ENCODE measurements around the gene COTL1. TPM values are rescaled to one million over a fixed set of nuclear protein-coding genes. Genes with fewer than 3 reads are reported as not detected.
"Not testable (repeated sequence)": the region's sequence is repeated elsewhere in the genome, so short reads cannot be mapped to it uniquely, and the experiment has no call there.

Gene COTL1
- total RNA-seq, 2 donors from 2014 or later: 287 to 328 TPM

- H3K27me3 Mint-ChIP-seq: no peaks in the 10 kb centered on the region
- peaks cover 25% of the 10 kb centered on the region for H3K4me1 Mint-ChIP-seq
- DNase-seq: no peak
- H3K27ac Mint-ChIP-seq: no peak overlapping the region
- no peaks in the 10 kb centered on the region for H3K9me3 ChIP-seq (ENCODE audit: control insufficient read depth, low read length, poor library complexity, severe bottlenecking)
- H3K36me3 Mint-ChIP-seq (ENCODE audit: low read depth): no peaks in the 10 kb centered on the region
- ATAC-seq: no peak
- H3K4me3 Mint-ChIP-seq: no peak overlapping the region
Measured at GRCh38 chr16:84633622-84634021, 15.7 kb upstream of the COTL1 start.

GRCh38 chr16:84632862-84633261, 15.0 kb upstream of the COTL1 start:
- not testable (repeated sequence) for ATAC-seq; H3K9me3 ChIP-seq (ENCODE audit: control insufficient read depth, low read length, poor library complexity, severe bottlenecking); H3K36me3 Mint-ChIP-seq (ENCODE audit: low read depth); DNase-seq; H3K4me3 Mint-ChIP-seq; H3K27ac Mint-ChIP-seq; H3K27me3 Mint-ChIP-seq
- H3K4me1 Mint-ChIP-seq: peaks cover 26% of the 10 kb centered on the region

DNA sequence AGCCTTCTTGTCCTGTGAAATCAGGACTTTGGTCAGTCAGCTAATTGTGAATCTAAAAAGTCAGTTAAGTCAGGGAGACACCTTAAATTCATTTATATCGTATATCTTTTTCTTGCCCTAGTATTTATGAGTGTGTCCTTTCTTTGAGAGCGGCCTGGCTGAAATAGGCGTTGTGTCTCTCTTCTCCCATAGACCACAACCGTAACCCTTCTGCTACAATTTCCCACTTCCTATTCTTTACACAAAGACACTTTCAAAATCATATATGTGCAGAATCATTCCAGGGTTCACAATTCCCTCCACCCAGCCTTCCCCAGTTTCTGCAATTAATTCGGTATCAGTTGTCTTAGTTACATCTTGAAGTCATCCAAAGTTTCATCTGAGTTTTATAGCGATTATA, 14.0 kb upstream of the COTL1 start:
- Mint-ChIP-seq H3K27me3 (no peaks in the 10 kb centered on the region), H3K27ac (peak overlapping the region; percentile 84)
- no peak for ATAC-seq

DNA sequence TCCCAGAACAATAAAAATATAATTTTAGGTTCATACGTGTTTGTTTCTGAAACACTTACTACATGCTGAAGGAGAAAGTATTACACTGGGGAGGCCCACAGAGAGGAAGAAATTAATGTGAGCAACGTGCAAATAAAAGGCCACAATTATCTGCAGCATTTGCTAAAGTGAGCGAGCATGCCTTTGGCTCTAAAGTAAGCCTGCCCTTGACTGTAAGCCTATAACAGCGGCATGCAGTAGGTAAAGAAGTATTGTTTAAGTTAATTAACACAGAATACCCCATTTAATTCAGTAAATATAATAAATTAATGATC, 13.2 kb upstream of the COTL1 start:
- H3K36me3 Mint-ChIP-seq (ENCODE audit: low read depth): no peaks in the 10 kb centered on the region
- H3K27ac Mint-ChIP-seq: peak overlapping the region; percentile 84
- ATAC-seq (peak; percentile 51), DNase-seq (no peak)
- H3K27me3 Mint-ChIP-seq: no peaks in the 10 kb centered on the region
- H3K4me3 Mint-ChIP-seq: peak overlapping the region; percentile 71
- no peaks in the 10 kb centered on the region for H3K9me3 ChIP-seq (ENCODE audit: control insufficient read depth, low read length, poor library complexity, severe bottlenecking)
- peaks cover 24% of the 10 kb centered on the region for H3K4me1 Mint-ChIP-seq

More for the DNA sequence above, 14.0 kb upstream of the COTL1 start:
- Mint-ChIP-seq H3K4me1 (peaks cover 24% of the 10 kb centered on the region), H3K4me3 (peak overlapping the region; percentile 67), H3K36me3 (ENCODE audit: low read depth) (no peaks in the 10 kb centered on the region)
- no peaks in the 10 kb centered on the region for H3K9me3 ChIP-seq (ENCODE audit: control insufficient read depth, low read length, poor library complexity, severe bottlenecking)
- no peak for DNase-seq

DNA sequence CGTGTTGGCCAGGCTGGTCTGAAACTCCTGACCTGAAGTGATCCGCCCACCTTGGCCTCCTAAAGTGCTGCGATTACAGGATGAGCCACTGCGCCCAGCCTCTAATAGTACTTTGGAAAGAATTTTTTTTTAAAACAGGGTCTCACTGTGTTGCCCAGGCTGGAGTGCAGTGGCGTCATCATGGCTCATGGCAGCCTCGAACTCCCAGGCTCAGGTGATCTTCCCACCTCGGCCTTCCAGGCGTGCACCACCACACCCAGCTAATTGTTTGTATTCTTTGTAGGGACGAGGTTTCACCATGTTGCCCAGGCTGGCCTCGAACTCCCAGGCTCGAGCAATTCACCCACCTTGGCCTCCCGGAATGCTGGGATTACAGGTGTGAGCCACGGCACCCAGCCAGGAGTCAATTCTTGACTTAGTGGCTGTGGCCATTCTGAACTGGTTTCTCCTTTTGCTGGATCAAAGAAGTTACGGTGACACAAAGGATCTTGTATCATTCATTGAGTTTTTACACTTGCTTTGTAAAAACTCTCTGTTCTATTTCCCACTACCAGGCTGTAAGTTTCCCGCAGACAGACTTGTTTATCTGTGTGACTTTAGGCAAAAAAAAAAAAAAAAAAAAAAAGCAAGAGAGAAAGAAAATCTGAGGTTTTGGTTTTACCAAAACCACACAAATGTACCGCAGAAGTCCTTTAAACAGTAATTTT, 12.7 kb upstream of the COTL1 start:
- H3K4me3 Mint-ChIP-seq: peak overlapping the region; percentile 71
- DNase-seq (no peak), ATAC-seq (peak; percentile 54)
- no peaks in the 10 kb centered on the region for H3K27me3 Mint-ChIP-seq
- no peaks in the 10 kb centered on the region for H3K36me3 Mint-ChIP-seq (ENCODE audit: low read depth)
- H3K27ac Mint-ChIP-seq: peak overlapping the region; percentile 84
- H3K9me3 ChIP-seq (ENCODE audit: control insufficient read depth, low read length, poor library complexity, severe bottlenecking): no peaks in the 10 kb centered on the region
- H3K4me1 Mint-ChIP-seq: peaks cover 24% of the 10 kb centered on the region

DNA sequence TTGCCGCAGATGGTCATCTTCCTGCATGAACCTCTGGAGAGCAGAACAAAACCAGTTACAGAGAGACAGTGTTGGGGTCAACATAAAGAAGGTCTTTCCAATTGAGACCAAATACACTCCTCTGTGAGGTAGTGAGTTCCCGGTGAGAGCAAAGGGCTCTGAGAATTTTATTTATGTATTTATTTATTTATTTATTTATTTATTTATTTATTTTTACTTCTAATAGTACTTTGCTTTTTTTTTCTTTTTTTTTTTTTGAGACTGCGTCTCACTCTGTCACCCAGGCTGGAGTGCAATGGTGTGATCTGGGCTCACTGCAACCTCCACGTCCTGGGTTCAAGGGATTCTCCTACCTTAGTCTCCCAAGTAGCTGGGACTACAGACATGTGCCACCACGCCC, 12.1 kb upstream of the COTL1 start:
- Mint-ChIP-seq H3K4me3 (no peak overlapping the region), H3K27ac (peak overlapping the region; percentile 84), H3K27me3 (no peaks in the 10 kb centered on the region), H3K4me1 (peaks cover 24% of the 10 kb centered on the region), H3K36me3 (ENCODE audit: low read depth) (no peaks in the 10 kb centered on the region)
- ATAC-seq (no peak), DNase-seq (no peak)
- H3K9me3 ChIP-seq (ENCODE audit: control insufficient read depth, low read length, poor library complexity, severe bottlenecking): no peaks in the 10 kb centered on the region

DNA sequence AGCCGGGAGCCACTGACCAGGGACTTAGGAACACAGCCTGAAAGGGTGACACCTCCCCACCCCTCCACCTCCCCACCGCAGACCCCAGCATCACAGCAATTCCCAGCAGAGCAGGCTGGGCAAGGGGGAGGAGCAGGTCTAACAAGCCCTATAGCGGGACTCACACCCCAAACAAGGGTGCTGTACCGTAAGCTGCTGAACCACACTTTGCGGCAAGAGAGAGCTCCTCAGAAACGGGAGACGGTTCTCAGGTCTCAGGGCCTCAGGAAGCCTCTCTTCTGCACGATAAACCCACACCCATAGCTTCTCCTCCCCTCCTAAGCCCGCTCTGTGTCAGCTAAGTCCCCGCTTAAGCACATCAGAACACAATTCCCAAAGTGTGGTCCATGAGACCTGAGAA, 11.7 kb upstream of the COTL1 start:
- no peak overlapping the region for H3K27ac Mint-ChIP-seq
- ATAC-seq (peak; percentile 18), DNase-seq (no peak)
- peaks cover 24% of the 10 kb centered on the region for H3K4me1 Mint-ChIP-seq
- no peaks in the 10 kb centered on the region for H3K9me3 ChIP-seq (ENCODE audit: control insufficient read depth, low read length, poor library complexity, severe bottlenecking)
- H3K4me3 Mint-ChIP-seq: no peak overlapping the region
- no peaks in the 10 kb centered on the region for H3K27me3 Mint-ChIP-seq
- H3K36me3 Mint-ChIP-seq (ENCODE audit: low read depth): no peaks in the 10 kb centered on the region

- H3K4me3 Mint-ChIP-seq: no peak overlapping the region
- H3K9me3 ChIP-seq (ENCODE audit: control insufficient read depth, low read length, poor library complexity, severe bottlenecking): no peaks in the 10 kb centered on the region
- ATAC-seq (no peak), DNase-seq (no peak)
- H3K36me3 Mint-ChIP-seq (ENCODE audit: low read depth): no peaks in the 10 kb centered on the region
- no peaks in the 10 kb centered on the region for H3K27me3 Mint-ChIP-seq
- H3K27ac Mint-ChIP-seq: no peak overlapping the region
- peaks cover 22% of the 10 kb centered on the region for H3K4me1 Mint-ChIP-seq
Measured at GRCh38 chr16:84628226-84628731, 10.4 kb upstream of the COTL1 start.

GRCh38 chr16:84625556-84625955, 7.7 kb upstream of the COTL1 start:
- Mint-ChIP-seq H3K36me3 (ENCODE audit: low read depth) (no peaks in the 10 kb centered on the region), H3K4me3 (no peak overlapping the region), H3K4me1 (peaks cover 10% of the 10 kb centered on the region), H3K27me3 (no peaks in the 10 kb centered on the region), H3K27ac (no peak overlapping the region)
- no peak for DNase-seq
- H3K9me3 ChIP-seq (ENCODE audit: control insufficient read depth, low read length, poor library complexity, severe bottlenecking): no peaks in the 10 kb centered on the region
- ATAC-seq: no peak

DNA sequence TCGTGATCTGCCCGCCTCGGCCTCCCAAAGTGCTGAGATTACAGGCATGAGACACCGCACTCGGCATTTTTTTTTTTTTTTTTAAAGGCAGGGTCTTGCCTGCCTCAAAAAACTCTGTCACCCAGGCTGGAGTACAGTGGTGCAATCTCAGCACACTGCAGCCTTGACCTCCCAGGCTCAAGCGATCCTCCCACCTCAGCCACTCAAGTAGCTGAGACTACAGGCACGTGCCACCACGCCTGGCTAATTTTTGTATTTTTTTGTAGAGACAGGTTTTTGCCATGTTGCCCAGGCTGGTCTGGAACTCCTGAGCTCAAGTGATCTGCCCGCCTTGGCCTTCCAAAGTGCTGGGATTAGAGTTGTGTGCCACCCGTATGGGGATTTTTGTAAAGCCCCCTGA, 3.0 kb upstream of the COTL1 start:
- not testable (repeated sequence) for H3K36me3 Mint-ChIP-seq (ENCODE audit: low read depth); H3K4me3 Mint-ChIP-seq; H3K27ac Mint-ChIP-seq; H3K9me3 ChIP-seq (ENCODE audit: control insufficient read depth, low read length, poor library complexity, severe bottlenecking); ATAC-seq; H3K27me3 Mint-ChIP-seq; DNase-seq
- peaks cover 23% of the 10 kb centered on the region for H3K4me1 Mint-ChIP-seq

DNA sequence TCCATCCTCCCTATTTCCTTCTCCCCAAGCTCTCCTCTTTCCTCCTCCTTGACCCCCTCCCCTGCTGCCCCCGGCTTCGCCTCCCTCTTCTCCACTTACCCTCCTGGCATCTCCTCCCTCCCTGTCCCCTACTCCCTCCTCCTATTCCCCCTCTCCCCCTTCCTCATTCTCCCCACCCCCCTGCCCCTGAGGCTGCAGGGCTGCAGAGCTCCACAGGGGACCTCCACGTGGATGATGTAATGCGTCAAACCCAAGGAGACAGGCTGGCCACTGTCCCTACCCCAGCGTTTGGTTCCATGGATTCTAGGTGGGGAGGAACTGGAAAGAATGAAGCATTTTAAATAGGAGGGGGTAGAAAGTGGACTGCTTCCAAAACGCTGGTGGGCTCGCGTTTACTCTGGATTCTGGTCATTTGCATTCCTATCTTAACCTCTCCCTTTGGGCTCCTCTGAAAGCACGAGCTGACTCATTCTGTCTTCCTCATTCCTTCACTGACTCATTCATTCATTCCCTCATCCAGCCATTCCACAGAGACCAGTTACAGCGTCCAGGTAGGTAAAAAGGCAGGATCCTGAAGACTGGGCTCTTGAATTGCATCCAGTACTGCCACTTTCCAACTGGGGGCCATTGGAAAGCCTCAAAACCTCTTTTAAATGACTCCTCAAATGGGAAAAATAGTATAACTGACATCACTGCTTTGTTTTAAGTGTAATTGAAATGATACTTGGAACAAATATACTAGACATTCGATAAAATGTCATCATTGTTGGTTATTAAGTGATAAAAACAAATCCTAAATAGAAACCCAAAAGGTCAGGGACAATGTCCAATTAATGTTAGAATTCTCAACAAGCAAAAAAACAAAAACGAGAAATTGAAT, 943 bp upstream of the COTL1 start:
- Mint-ChIP-seq H3K4me3 (peak overlapping the region; percentile 99), H3K36me3 (ENCODE audit: low read depth) (peaks cover 7% of the 10 kb centered on the region), H3K27ac (peak overlapping the region; percentile 78), H3K4me1 (peaks cover 42% of the 10 kb centered on the region), H3K27me3 (no peaks in the 10 kb centered on the region)
- no peaks in the 10 kb centered on the region for H3K9me3 ChIP-seq (ENCODE audit: control insufficient read depth, low read length, poor library complexity, severe bottlenecking)
- DNase-seq (no peak), ATAC-seq (no peak)

GRCh38 chr16:84617041-84617790, 662 bp downstream of the COTL1 start:
- no peak for DNase-seq
- peak; percentile 36 for ATAC-seq
- H3K27me3 Mint-ChIP-seq: no peaks in the 10 kb centered on the region
- H3K4me1 Mint-ChIP-seq: peaks cover 51% of the 10 kb centered on the region
- H3K36me3 Mint-ChIP-seq (ENCODE audit: low read depth): peaks cover 7% of the 10 kb centered on the region
- H3K4me3 Mint-ChIP-seq: peak overlapping the region; percentile 99
- no peaks in the 10 kb centered on the region for H3K9me3 ChIP-seq (ENCODE audit: control insufficient read depth, low read length, poor library complexity, severe bottlenecking)
- H3K27ac Mint-ChIP-seq: peak overlapping the region; percentile 99

DNA sequence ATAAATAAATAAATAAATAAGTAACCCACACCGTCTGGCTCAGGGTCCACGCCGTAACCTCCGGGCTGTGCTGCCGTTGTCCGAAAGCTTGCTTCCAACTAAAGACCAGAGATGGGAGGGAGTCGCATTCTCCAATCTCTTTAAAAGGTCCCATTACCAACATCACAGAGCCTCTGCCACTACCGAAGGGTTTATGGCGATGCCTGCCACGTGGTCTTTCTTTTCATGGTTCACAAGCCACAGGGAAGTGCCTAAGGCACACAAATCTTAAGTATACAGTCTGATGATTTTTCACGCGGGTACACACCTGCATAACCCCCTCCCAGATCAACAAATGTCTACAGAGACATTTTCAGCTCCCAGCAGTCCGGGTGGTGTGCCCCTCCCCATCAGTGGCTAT, 1.4 kb downstream of the COTL1 start:
- ATAC-seq: peak; percentile 22
- no peaks in the 10 kb centered on the region for H3K27me3 Mint-ChIP-seq
- H3K27ac Mint-ChIP-seq: peak overlapping the region; percentile 99
- H3K9me3 ChIP-seq (ENCODE audit: control insufficient read depth, low read length, poor library complexity, severe bottlenecking): no peaks in the 10 kb centered on the region
- DNase-seq: no peak
- peaks cover 8% of the 10 kb centered on the region for H3K36me3 Mint-ChIP-seq (ENCODE audit: low read depth)
- peak overlapping the region; percentile 99 for H3K4me3 Mint-ChIP-seq
- H3K4me1 Mint-ChIP-seq: peaks cover 53% of the 10 kb centered on the region
